OCI-LY1 (cell line): ENCODE measurements around the gene PRPSAP2.

Experiments used
- H2AFZ ChIP-seq: fragments of 200-600 bp; sonication (generic), shearing (Covaris generic); 2 replicates; pipeline ENCODE4 v1.6.0; 2014; ENCODE audit warnings: antibody characterized with exemption, mild to moderate bottlenecking, low read length
- H3F3A ChIP-seq: fragments of 200-600 bp; sonication (generic), shearing (Covaris generic); 2 replicates; pipeline ENCODE4 v1.6.0; 2014; ENCODE audit warnings: mild to moderate bottlenecking, antibody characterized with exemption, low read length, moderate library complexity; ENCODE audit not compliant: insufficient read depth
- H3K27ac ChIP-seq: fragments of 200-600 bp; sonication (generic); 2 replicates; pipeline ENCODE4 v1.5.1; 2014; ENCODE audit warnings: low read length, mixed run types, mild to moderate bottlenecking, low read depth; ENCODE audit not compliant: poor library complexity, severe bottlenecking
- H3K27me3 ChIP-seq: fragments of 200-600 bp; sonication (generic); 2 replicates; pipeline ENCODE4 v1.6.0; 2014; ENCODE audit warnings: antibody characterized with exemption, mild to moderate bottlenecking, low read length, moderate library complexity; ENCODE audit not compliant: insufficient read depth
- H3K36me3 ChIP-seq: fragments of 200-600 bp; sonication (generic); 2 replicates; pipeline ENCODE4 v1.6.1; 2014; ENCODE audit warnings: mild to moderate bottlenecking, antibody characterized with exemption, low read length, moderate library complexity, mixed read lengths; ENCODE audit not compliant: insufficient read depth
- H3K4me1 ChIP-seq: fragments of 200-600 bp; sonication (generic); 2 replicates; pipeline ENCODE4 v1.5.1; 2014; ENCODE audit warnings: mild to moderate bottlenecking, low read length, moderate library complexity; ENCODE audit not compliant: insufficient read depth, severe bottlenecking
- H3K4me2 ChIP-seq: fragments of 200-600 bp; sonication (generic), shearing (Covaris generic); 2 replicates; pipeline ENCODE4 v1.6.1; 2014; ENCODE audit warnings: low read length
- H3K4me3 ChIP-seq: fragments of 200-600 bp; sonication (generic); 2 replicates; pipeline ENCODE4 v1.5.1; 2014; ENCODE audit warnings: low read length, low read depth, mild to moderate bottlenecking, mixed read lengths; ENCODE audit not compliant: poor library complexity, severe bottlenecking
- H3K79me2 ChIP-seq: fragments of 200-600 bp; shearing (Covaris generic); 2 replicates; pipeline ENCODE4 v1.6.1; 2016; ENCODE audit warnings: mixed run types, low read length, mixed read lengths; ENCODE audit not compliant: insufficient read depth
- H3K9ac ChIP-seq: fragments of 200-600 bp; sonication (generic), shearing (Covaris generic); 2 replicates; pipeline ENCODE4 v1.6.1; 2014; ENCODE audit warnings: mild to moderate bottlenecking, low read length, mixed read lengths
- H3K9me2 ChIP-seq: fragments of 200-600 bp; sonication (generic), shearing (Covaris generic); 2 replicates; pipeline ENCODE4 v1.6.1; 2014; ENCODE audit warnings: low read depth, mild to moderate bottlenecking, low read length, mixed read lengths
- H3K9me3 ChIP-seq: fragments of 200-600 bp; shearing (Covaris generic); 2 replicates; pipeline ENCODE4 v1.6.1; 2014; ENCODE audit warnings: low read length, mixed read lengths
- H4K20me1 ChIP-seq: fragments of 200-600 bp; sonication (generic), shearing (Covaris generic); 2 replicates; pipeline ENCODE4 v1.6.0; 2016; ENCODE audit warnings: mild to moderate bottlenecking, low read length; ENCODE audit not compliant: insufficient read depth
- CTCF ChIP-seq: fragments of 200-600 bp; sonication (generic), shearing (Covaris generic); IDR thresholded peaks from 2 replicates; pipeline ENCODE4 v1.5.1; 2017; ENCODE audit warnings: mild to moderate bottlenecking, antibody characterized with exemption, low read length, moderate library complexity, mixed read lengths
- EZH2 ChIP-seq: fragments of 200-600 bp; sonication (generic), shearing (Covaris generic); IDR thresholded peaks from 2 replicates; pipeline ENCODE4 v1.8.0; 2017; ENCODE audit warnings: borderline replicate concordance, mixed run types, mild to moderate bottlenecking, antibody characterized with exemption, low read length, moderate library complexity, mixed read lengths

Gene PRPSAP2

GRCh38 chr17:18964550-18964949 lies 106.6 kb downstream of the PRPSAP2 start:
- H3K9ac ChIP-seq: no peak overlapping the region
- TF ChIP-seq CTCF (no peak), EZH2 (no peak)
- no peak overlapping the region for H2AFZ ChIP-seq
- H3K27me3 ChIP-seq: no peaks in the 10 kb centered on the region
- H3K27ac ChIP-seq: no peak overlapping the region
- no peaks in the 10 kb centered on the region for H3F3A ChIP-seq
- H3K9me3 ChIP-seq: no peaks in the 10 kb centered on the region
- H3K9me2 ChIP-seq: no peaks in the 10 kb centered on the region
- H3K4me2 ChIP-seq: no peak overlapping the region
- H3K4me1 ChIP-seq: no peaks in the 10 kb centered on the region
- no peak overlapping the region for H3K4me3 ChIP-seq
- no peaks in the 10 kb centered on the region for H4K20me1 ChIP-seq
- H3K36me3 ChIP-seq: no peaks in the 10 kb centered on the region
- no peaks in the 10 kb centered on the region for H3K79me2 ChIP-seq

- Histone ChIP-seq H3F3A (no peaks in the 10 kb centered on the region), H3K27ac (no peak overlapping the region)
- TF ChIP-seq EZH2: no peak
- no peak for TF ChIP-seq CTCF
Measured at GRCh38 chr17:18965530-18966236, 107.8 kb downstream of the PRPSAP2 start.

GRCh38 chr17:18966831-18967624 lies 109.1 kb downstream of the PRPSAP2 start:
- Histone ChIP-seq H3K27me3 (no peaks in the 10 kb centered on the region), H3K36me3 (no peaks in the 10 kb centered on the region), H3K4me2 (no peak overlapping the region), H4K20me1 (no peaks in the 10 kb centered on the region), H3K27ac (no peak overlapping the region), H3F3A (no peaks in the 10 kb centered on the region), H3K9ac (no peak overlapping the region), H3K9me2 (no peaks in the 10 kb centered on the region), H3K79me2 (no peaks in the 10 kb centered on the region), H2AFZ (no peak overlapping the region), H3K4me1 (no peaks in the 10 kb centered on the region), H3K9me3 (no peaks in the 10 kb centered on the region), H3K4me3 (no peak overlapping the region)
- TF ChIP-seq CTCF (no peak), EZH2 (no peak)

More at GRCh38 chr17:18965530-18966236, 107.8 kb downstream of the PRPSAP2 start:
- Histone ChIP-seq H3K9me2 (no peaks in the 10 kb centered on the region), H3K4me1 (no peaks in the 10 kb centered on the region), H3K36me3 (no peaks in the 10 kb centered on the region), H3K27me3 (no peaks in the 10 kb centered on the region), H3K9me3 (no peaks in the 10 kb centered on the region), H3K79me2 (no peaks in the 10 kb centered on the region), H3K4me3 (no peak overlapping the region), H4K20me1 (no peaks in the 10 kb centered on the region), H3K4me2 (no peak overlapping the region), H3K9ac (no peak overlapping the region), H2AFZ (no peak overlapping the region)
